ENCODE results near the gene AKNA. TPM values are rescaled to one million over a fixed set of nuclear protein-coding genes. Genes with fewer than 3 reads are reported as not detected.

Gene AKNA
- total RNA-seq, 4 donors from 2014 or later = 34.8 to 63.2 (median 48.6) TPM

DNA sequence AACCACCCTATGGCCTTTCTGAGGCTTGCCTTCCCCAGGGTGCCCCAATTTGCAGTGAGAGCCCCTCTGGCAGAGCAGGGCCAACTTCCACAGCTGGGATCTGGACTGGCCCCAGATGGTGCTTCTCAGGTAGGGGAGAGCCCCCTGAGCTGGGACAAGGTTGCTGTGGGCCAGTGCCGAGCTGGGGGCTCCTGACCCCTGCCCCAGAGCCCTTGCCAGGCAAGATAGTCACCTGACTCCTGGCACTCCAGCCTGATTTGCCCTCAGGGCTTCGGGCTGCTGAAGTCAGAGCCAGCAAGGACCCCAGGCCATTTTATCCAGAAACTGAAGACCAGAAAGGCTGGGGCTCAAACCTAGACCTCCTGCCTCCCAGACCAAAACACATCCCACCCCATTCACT is 33.4 kb upstream of the AKNA start:
- intact Hi-C loops (cut with DNase I; ENCODE audit: low total_unique reads) = no loop called here
- Histone ChIP-seq H3K4me3 (no peak overlapping the region), H3K27me3 (no peaks in the 10 kb centered on the region), H3K4me1 (no peaks in the 10 kb centered on the region), H3K27ac (no peak overlapping the region), H3K9me3 (no peaks in the 10 kb centered on the region), H3K36me3 (no peaks in the 10 kb centered on the region)
- WGBS, 2 donors (ENCODE audit: low coverage in 1 of 2) = 71% methylated on average over 1 of the region's 2 CpGs; no CpG with 5 or more reads in 1 of the 2 donors
- no peak for DNase-seq
- in situ Hi-C loops (cut with MboI; ENCODE audit: low pct_ligation_motif_present in 1 of 4, low pct_unique_long_range_greater_than_20kb in 1 of 4, low sequenced_read_pairs in 3 of 4) = loop anchor here in 1 of 4 donors (25.0 kb wide), 1 partner anchor 241 kb away; the partner anchor contains the start of gene TEX53
- no peak for TF ChIP-seq EP300 (IDR thresholded peaks at IDR 0.05; ENCODE audit: low read depth)
- TF ChIP-seq, protein P1, sequence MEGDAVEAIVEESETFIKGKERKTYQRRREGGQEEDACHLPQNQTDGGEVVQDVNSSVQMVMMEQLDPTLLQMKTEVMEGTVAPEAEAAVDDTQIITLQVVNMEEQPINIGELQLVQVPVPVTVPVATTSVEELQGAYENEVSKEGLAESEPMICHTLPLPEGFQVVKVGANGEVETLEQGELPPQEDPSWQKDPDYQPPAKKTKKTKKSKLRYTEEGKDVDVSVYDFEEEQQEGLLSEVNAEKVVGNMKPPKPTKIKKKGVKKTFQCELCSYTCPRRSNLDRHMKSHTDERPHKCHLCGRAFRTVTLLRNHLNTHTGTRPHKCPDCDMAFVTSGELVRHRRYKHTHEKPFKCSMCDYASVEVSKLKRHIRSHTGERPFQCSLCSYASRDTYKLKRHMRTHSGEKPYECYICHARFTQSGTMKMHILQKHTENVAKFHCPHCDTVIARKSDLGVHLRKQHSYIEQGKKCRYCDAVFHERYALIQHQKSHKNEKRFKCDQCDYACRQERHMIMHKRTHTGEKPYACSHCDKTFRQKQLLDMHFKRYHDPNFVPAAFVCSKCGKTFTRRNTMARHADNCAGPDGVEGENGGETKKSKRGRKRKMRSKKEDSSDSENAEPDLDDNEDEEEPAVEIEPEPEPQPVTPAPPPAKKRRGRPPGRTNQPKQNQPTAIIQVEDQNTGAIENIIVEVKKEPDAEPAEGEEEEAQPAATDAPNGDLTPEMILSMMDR (IDR thresholded peaks at IDR 0.05) = no peak
- TF ChIP-seq POLR2AphosphoS5 (IDR thresholded peaks at IDR 0.05) = no peak
- TF ChIP-seq POLR2A (IDR thresholded peaks at IDR 0.05) = no peak

GRCh38 chr9:114419796-114420195 is 32.0 kb upstream of the AKNA start:
- TF ChIP-seq POLR2AphosphoS5 (IDR thresholded peaks at IDR 0.05) (no peak), EP300 (IDR thresholded peaks at IDR 0.05; ENCODE audit: low read depth) (no peak), POLR2A (IDR thresholded peaks at IDR 0.05) (no peak)
- TF ChIP-seq, protein P1 (IDR thresholded peaks at IDR 0.05) = no peak
- Histone ChIP-seq H3K27me3 (no peaks in the 10 kb centered on the region), H3K9me3 (no peaks in the 10 kb centered on the region), H3K4me1 (no peaks in the 10 kb centered on the region), H3K4me3 (no peak overlapping the region), H3K27ac (no peak overlapping the region), H3K36me3 (no peaks in the 10 kb centered on the region)
- in situ Hi-C loops (cut with MboI; ENCODE audit: low pct_ligation_motif_present in 1 of 4, low pct_unique_long_range_greater_than_20kb in 1 of 4, low sequenced_read_pairs in 3 of 4) = loop anchor here in 3 of 4 donors (10.0 to 25.0 kb wide), 2 partner anchors 235 to 243 kb away; partner anchors contain the start of gene TEX53 (in 3 of the 3)
- WGBS, 2 donors (ENCODE audit: low coverage in 1 of 2) = 95 to 100% methylated on average over 2 to 8 of the region's 8 CpGs
- intact Hi-C loops (cut with DNase I; ENCODE audit: low total_unique reads) = no loop called here
- no peak for DNase-seq

- WGBS, 2 donors (ENCODE audit: low coverage in 1 of 2) = 77% methylated on average over 6 of the region's 6 CpGs; no CpG with 5 or more reads in 1 of the 2 donors
- Histone ChIP-seq H3K27me3 (no peaks in the 10 kb centered on the region), H3K9me3 (no peaks in the 10 kb centered on the region), H3K27ac (no peak overlapping the region), H3K4me1 (peaks cover 0 to 9% (median 0%) of the 10 kb centered on the region in 4 donors), H3K4me3 (no peak overlapping the region), H3K36me3 (no peaks in the 10 kb centered on the region)
- intact Hi-C loops (cut with DNase I; ENCODE audit: low total_unique reads) = no loop called here
- no peak for DNase-seq
- in situ Hi-C loops (cut with MboI; ENCODE audit: low pct_ligation_motif_present in 1 of 4, low pct_unique_long_range_greater_than_20kb in 1 of 4, low sequenced_read_pairs in 3 of 4) = loop anchor here in 3 of 4 donors (10.0 to 25.0 kb wide), 2 partner anchors 237 to 244 kb away; partner anchors contain the start of gene TEX53 (in 3 of the 3)
- TF ChIP-seq, protein P1 (IDR thresholded peaks at IDR 0.05) = no peak
- no peak for TF ChIP-seq POLR2A (IDR thresholded peaks at IDR 0.05)
These were observed 30.3 kb upstream of the AKNA start for GRCh38 chr9:114418053-114418452.

- no peak for DNase-seq
- WGBS, 2 donors (ENCODE audit: low coverage in 1 of 2) = 24 to 74% methylated on average over 3 of the region's 3 CpGs
- in situ Hi-C loops (cut with MboI; ENCODE audit: low pct_ligation_motif_present in 1 of 4, low pct_unique_long_range_greater_than_20kb in 1 of 4, low sequenced_read_pairs in 3 of 4) = loop anchor here in 3 of 4 donors (10.0 to 25.0 kb wide), 2 partner anchors 237 to 245 kb away; partner anchors contain the start of gene TEX53 (in 3 of the 3)
These were observed 29.7 kb upstream of the AKNA start for GRCh38 chr9:114417511-114417910.

More at GRCh38 chr9:114417511-114417910, 29.7 kb upstream of the AKNA start:
- H3K9me3 ChIP-seq = no peaks in the 10 kb centered on the region
- H3K27me3 ChIP-seq = no peaks in the 10 kb centered on the region
- intact Hi-C loops (cut with DNase I; ENCODE audit: low total_unique reads) = no loop called here
- H3K27ac ChIP-seq = no peak overlapping the region
- no peaks in the 10 kb centered on the region for H3K36me3 ChIP-seq
- H3K4me3 ChIP-seq = no peak overlapping the region
- H3K4me1 ChIP-seq = peaks cover 0 to 9% (median 0%) of the 10 kb centered on the region in 4 donors
- TF ChIP-seq POLR2A (IDR thresholded peaks at IDR 0.05) (no peak), EP300 (IDR thresholded peaks at IDR 0.05; ENCODE audit: low read depth) (no peak), POLR2AphosphoS5 (IDR thresholded peaks at IDR 0.05) (no peak)
- TF ChIP-seq, protein P1 (IDR thresholded peaks at IDR 0.05) = no peak
